Daoy (cell line): ENCODE measurements around the gene ZNF281. TPM values are rescaled to one million over a fixed set of nuclear protein-coding genes. Genes with fewer than 3 reads are reported as not detected.
"Not testable (repeated sequence)": the region's sequence is repeated elsewhere in the genome, so short reads cannot be mapped to it uniquely, and the experiment has no call there.

Experiments
- DNase-seq: peaks from one replicate; pipeline ENCODE4 v3.0.0-alpha.2; 2015; ENCODE audit warnings: low read depth
- total RNA-seq: library from RNA; depleted of rRNA; stranded (reverse); fragments of >200 nt; shearing (Covaris generic); gene quantifications from 2 replicates; pipeline ENCODE4 v1.2.3, GENCODE V29; 2014

Gene ZNF281
- total RNA-seq, 1 experiment from 2014 or later = 14.3 TPM

GRCh38 chr1:200428482-200429205, 18.8 kb upstream of the ZNF281 start:
- DNase-seq = no peak

GRCh38 chr1:200427744-200428143, 17.9 kb upstream of the ZNF281 start:
- DNase-seq = no peak

- no peak for DNase-seq
Measured at GRCh38 chr1:200426196-200426595, 16.4 kb upstream of the ZNF281 start.

- no peak for DNase-seq
Measured at GRCh38 chr1:200423235-200423634, 13.4 kb upstream of the ZNF281 start.

GRCh38 chr1:200422211-200422610, 12.4 kb upstream of the ZNF281 start:
- DNase-seq = no peak

GRCh38 chr1:200415789-200416593, 6.2 kb upstream of the ZNF281 start:
- DNase-seq = peak; percentile 91

GRCh38 chr1:200415227-200415626, 5.4 kb upstream of the ZNF281 start:
- no peak for DNase-seq

- no peak for DNase-seq
Measured at GRCh38 chr1:200414657-200415056, 4.8 kb upstream of the ZNF281 start.

- DNase-seq = not testable (repeated sequence)
Measured at GRCh38 chr1:200413766-200414165, 3.9 kb upstream of the ZNF281 start.

- DNase-seq = no peak
Measured at GRCh38 chr1:200411406-200412257, 1.8 kb upstream of the ZNF281 start.

- no peak for DNase-seq
Measured at GRCh38 chr1:200410566-200410878, 686 bp upstream of the ZNF281 start.

GRCh38 chr1:200409203-200409760, 554 bp downstream of the ZNF281 start:
- no peak for DNase-seq

- DNase-seq = no peak
Measured at GRCh38 chr1:200406161-200406797, 3.6 kb downstream of the ZNF281 start.

GRCh38 chr1:200405264-200405663, 4.6 kb downstream of the ZNF281 start:
- DNase-seq = no peak

- DNase-seq = no peak
Measured at GRCh38 chr1:200401708-200402107, 8.1 kb downstream of the ZNF281 start.

GRCh38 chr1:200401263-200401662, 8.6 kb downstream of the ZNF281 start:
- DNase-seq = no peak

- no peak for DNase-seq
Measured at GRCh38 chr1:200400556-200400955, 9.3 kb downstream of the ZNF281 start.

GRCh38 chr1:200399860-200400259, 10.0 kb downstream of the ZNF281 start:
- DNase-seq = no peak

GRCh38 chr1:200398373-200398772, 11.5 kb downstream of the ZNF281 start:
- no peak for DNase-seq

GRCh38 chr1:200392625-200393185, 17.1 kb downstream of the ZNF281 start:
- no peak for DNase-seq

- no peak for DNase-seq
Measured at GRCh38 chr1:200391747-200392146, 18.1 kb downstream of the ZNF281 start.
